Stimulated activated CD4-positive, alpha-beta T cell treated with anti-CD3 and anti-CD28 coated beads, Interleukin-2, amount 100 ng/mL, for 24 hours (primary cell): ENCODE data around the gene NDUFV3.
"Not testable (repeated sequence)": the region's sequence is repeated elsewhere in the genome, so short reads cannot be mapped to it uniquely, and the experiment has no call there.

Experiments used
- DNase-seq, 2 donors: peaks; one replicate each; pipeline ENCODE4 v3.0.0-alpha.2; 2020

The NDUFV3 gene

GRCh38 chr21:42937960-42938605 is 45.0 kb downstream of the NDUFV3 start:
- DNase-seq: no peak

DNA sequence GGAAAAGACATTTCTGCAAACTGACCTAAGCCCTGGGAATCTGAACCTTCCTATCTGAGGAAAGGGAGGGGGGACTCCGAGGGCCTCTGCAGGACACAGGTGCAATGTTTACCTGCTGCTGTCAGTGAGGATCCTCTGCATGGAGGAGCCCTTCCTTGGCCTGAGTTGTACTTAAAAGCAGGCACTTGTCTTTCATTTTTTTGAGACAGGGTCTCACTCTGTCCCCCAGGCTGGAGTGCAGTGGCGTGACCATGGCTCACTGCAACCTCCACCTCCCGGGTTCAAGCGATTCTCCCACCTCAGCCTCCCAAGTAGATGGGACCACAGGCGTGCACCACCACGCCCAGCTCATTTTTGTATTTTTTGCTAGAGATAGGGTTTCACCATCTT is 45.5 kb downstream of the NDUFV3 start:
- DNase-seq: not testable (repeated sequence)

GRCh38 chr21:42939582-42940413 is 46.7 kb downstream of the NDUFV3 start:
- DNase-seq: no peak

GRCh38 chr21:42941696-42942085 is 48.6 kb downstream of the NDUFV3 start:
- no peak for DNase-seq

GRCh38 chr21:42942244-42942643 is 49.1 kb downstream of the NDUFV3 start:
- no peak for DNase-seq

- not testable (repeated sequence) for DNase-seq
These were observed 56.1 kb downstream of the NDUFV3 start for GRCh38 chr21:42949094-42949755.

GRCh38 chr21:42951193-42951592 is 58.1 kb downstream of the NDUFV3 start:
- DNase-seq: not testable (repeated sequence)

GRCh38 chr21:42956824-42957630 is 63.9 kb downstream of the NDUFV3 start:
- no peak for DNase-seq

GRCh38 chr21:42958122-42958521 is 65.0 kb downstream of the NDUFV3 start:
- not testable (repeated sequence) for DNase-seq

DNA sequence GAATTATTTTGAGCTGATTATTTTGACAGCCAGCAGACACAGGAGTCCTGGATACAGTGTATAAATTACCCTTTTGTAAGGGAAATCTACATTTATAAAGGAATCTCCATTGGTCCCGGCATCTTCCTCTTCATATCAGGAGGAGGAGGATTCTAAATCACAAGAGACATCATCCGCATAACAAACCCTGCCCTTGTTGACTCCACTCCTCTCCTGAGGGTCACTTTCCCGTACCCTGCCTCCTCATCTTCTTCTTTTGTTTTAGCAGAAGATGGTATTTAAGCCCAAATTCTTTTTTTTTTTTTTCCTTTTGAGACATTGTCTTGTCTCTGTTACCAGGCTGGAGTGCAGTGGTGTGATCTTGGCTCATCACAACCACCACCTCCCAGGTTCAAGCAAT is 66.6 kb downstream of the NDUFV3 start:
- no peak for DNase-seq

DNA sequence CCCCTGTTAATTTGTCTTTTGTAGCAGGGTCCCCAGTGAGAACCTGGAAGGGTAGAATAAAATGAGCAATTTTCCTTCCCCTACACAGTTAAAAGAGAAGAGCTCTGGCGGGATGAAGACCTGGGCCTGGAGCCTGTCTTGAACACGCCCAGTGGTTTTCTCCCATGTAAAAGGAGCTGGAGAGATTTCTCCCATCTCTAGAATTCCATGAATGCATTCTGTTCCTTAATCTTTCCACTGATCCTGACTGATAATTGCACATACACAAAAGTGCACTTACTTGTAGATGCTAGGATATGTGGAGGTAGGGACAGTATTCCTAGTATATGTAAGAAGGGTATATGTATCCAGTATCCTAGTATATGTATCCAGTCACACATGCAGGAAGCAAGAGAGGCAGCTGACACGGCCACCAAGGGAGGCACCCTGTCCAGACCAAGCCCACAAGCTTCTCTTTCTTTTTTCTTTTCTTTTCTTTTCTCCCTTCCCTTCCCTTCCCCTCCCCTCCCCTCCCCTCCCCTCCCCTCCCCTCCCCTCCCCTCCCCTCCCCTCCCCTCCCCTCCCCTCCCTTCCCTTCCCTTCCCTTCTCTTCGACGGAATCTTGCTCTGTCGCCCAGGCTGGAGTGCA is 69.4 kb downstream of the NDUFV3 start:
- DNase-seq: no peak
